ENCODE measurements around the gene ASTN2.

- TF ChIP-seq, protein P1, sequence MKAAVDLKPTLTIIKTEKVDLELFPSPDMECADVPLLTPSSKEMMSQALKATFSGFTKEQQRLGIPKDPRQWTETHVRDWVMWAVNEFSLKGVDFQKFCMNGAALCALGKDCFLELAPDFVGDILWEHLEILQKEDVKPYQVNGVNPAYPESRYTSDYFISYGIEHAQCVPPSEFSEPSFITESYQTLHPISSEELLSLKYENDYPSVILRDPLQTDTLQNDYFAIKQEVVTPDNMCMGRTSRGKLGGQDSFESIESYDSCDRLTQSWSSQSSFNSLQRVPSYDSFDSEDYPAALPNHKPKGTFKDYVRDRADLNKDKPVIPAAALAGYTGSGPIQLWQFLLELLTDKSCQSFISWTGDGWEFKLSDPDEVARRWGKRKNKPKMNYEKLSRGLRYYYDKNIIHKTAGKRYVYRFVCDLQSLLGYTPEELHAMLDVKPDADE (IDR thresholded peaks at IDR 0.05): no peak
- TF ChIP-seq CTCF (conservative IDR thresholded peaks at IDR 0.05; ENCODE audit: low read depth in 2 of 2) (no peak), EZH2 (IDR thresholded peaks at IDR 0.05; ENCODE audit: low read depth, unreplicated experiment) (no peak), POLR2AphosphoS5 (IDR thresholded peaks at IDR 0.05; ENCODE audit: low read depth) (no peak), CREB1 (CRISPR knock-in tag; IDR thresholded peaks at IDR 0.05; ENCODE audit: low read depth) (no peak), ZNF462 (CRISPR knock-in tag; IDR thresholded peaks at IDR 0.05) (no peak), EZH2phosphoT487 (IDR thresholded peaks at IDR 0.05; ENCODE audit: unreplicated experiment) (no peak), ZNF331 (CRISPR knock-in tag; IDR thresholded peaks at IDR 0.05; ENCODE audit: low read depth) (no peak), STAT1 (IDR thresholded peaks at IDR 0.05; ENCODE audit: unreplicated experiment) (no peak)
Observed at GRCh38 chr9:117218951-117219350, 195.9 kb downstream of the ASTN2 start.

All from GM23338 (cell line).